Left ventricle myocardium inferior (tissue), 1 donor: ENCODE results near the gene BNIP5. TPM values are rescaled to one million over a fixed set of nuclear protein-coding genes. Genes with fewer than 3 reads are reported as not detected.

Source experiments
- DNase-seq: peaks from one replicate; pipeline ENCODE4 v3.0.0-alpha.2; 2020
- H3K27ac ChIP-seq: fragments of 200-600 bp; replicated peaks from 2 replicates; pipeline ENCODE4 v1.8.0; 2021
- H3K27me3 ChIP-seq: fragments of 200-600 bp; 2 replicates; pipeline ENCODE4 v1.8.0; 2021; ENCODE audit warnings: low read depth
- H3K36me3 ChIP-seq: fragments of 200-600 bp; 2 replicates; pipeline ENCODE4 v1.8.0; 2021
- H3K4me1 ChIP-seq: fragments of 200-600 bp; 2 replicates; pipeline ENCODE4 v1.8.0; 2021
- H3K4me3 ChIP-seq: fragments of 200-600 bp; 2 replicates; pipeline ENCODE4 v1.8.0; 2021; ENCODE audit warnings: mild to moderate bottlenecking, moderate library complexity
- H3K9me3 ChIP-seq: fragments of 200-600 bp; replicated peaks from 2 replicates; pipeline ENCODE4 v1.8.0; 2021
- intact Hi-C: fragments of 100-400 bp; cut with micrococcal nuclease; formaldehyde crosslinking; loops from one replicate; pipeline ENCODE4 v1.11.0; 2022
- total RNA-seq: library from RNA; stranded (reverse); fragmentation: NEBNext Ultra II Directional; extraction: Animal tissue kit (Norgen Biotek cat#: 25700); gene quantifications from one replicate; pipeline ENCODE4 v1.2.1, GENCODE V29; 2021
- TF ChIP-seq, protein P1 (sequence below): fragments of 200-600 bp; IDR thresholded peaks from 2 replicates; pipeline ENCODE4 v1.8.0; 2021; ENCODE audit warnings: antibody characterized with exemption, mild to moderate bottlenecking, borderline replicate concordance
- donor health status: DM: no; HTN: yes; CAD: no; lungs with severe emphysema.

BNIP5 gene
- total RNA-seq, 1 donor from 2014 or later: not detected

DNA sequence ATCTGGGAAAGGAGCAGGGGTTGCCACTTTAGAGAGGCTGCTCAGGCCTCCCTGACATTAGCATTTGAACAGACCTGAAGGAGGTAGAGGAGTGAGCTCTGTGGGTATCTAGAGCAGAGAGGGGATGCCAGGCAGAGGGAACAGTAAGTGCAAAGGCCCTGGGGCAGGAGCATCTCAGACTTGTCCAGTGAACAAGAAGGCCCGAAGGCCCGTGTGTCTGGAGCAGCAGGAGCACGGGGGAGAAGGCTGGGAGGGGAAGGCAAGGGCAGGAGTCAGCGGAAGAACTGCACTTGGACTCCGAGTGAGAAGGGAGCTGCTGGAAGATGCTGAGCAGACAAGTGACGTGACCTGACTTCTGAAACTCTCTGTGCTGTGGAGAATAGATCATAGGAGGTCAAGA, 35.4 kb upstream of the BNIP5 start:
- TF ChIP-seq, protein P1, sequence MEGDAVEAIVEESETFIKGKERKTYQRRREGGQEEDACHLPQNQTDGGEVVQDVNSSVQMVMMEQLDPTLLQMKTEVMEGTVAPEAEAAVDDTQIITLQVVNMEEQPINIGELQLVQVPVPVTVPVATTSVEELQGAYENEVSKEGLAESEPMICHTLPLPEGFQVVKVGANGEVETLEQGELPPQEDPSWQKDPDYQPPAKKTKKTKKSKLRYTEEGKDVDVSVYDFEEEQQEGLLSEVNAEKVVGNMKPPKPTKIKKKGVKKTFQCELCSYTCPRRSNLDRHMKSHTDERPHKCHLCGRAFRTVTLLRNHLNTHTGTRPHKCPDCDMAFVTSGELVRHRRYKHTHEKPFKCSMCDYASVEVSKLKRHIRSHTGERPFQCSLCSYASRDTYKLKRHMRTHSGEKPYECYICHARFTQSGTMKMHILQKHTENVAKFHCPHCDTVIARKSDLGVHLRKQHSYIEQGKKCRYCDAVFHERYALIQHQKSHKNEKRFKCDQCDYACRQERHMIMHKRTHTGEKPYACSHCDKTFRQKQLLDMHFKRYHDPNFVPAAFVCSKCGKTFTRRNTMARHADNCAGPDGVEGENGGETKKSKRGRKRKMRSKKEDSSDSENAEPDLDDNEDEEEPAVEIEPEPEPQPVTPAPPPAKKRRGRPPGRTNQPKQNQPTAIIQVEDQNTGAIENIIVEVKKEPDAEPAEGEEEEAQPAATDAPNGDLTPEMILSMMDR: no peak
- no peaks in the 10 kb centered on the region for H3K36me3 ChIP-seq
- no peaks in the 10 kb centered on the region for H3K9me3 ChIP-seq
- H3K27ac ChIP-seq: no peak overlapping the region
- H3K27me3 ChIP-seq: peaks cover 31% of the 10 kb centered on the region
- H3K4me1 ChIP-seq: no peaks in the 10 kb centered on the region
- no peak for DNase-seq
- no peak overlapping the region for H3K4me3 ChIP-seq
- intact Hi-C loops: no loop called here

DNA sequence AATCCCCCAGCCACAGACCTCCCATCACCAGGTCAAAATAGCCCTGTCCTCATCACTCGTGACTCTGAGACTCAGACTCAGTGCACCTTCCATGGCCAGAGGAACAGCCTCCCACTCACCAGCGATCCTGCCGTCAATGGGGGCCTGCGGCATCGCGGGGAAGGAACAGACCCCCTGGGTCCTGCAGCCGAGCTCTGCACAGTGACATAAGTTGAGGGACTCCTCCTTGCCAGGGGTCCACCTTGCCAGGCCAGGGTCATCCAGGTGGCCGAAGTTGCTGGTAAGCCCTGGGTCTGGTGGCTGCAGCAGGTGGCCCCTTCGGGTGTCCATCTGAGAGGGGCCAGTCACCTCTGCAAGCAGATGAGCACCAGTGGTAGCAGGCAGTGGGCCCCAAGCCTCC, 34.5 kb upstream of the BNIP5 start:
- H3K27ac ChIP-seq: no peak overlapping the region
- H3K36me3 ChIP-seq: no peaks in the 10 kb centered on the region
- TF ChIP-seq, protein P1: no peak
- H3K4me1 ChIP-seq: no peaks in the 10 kb centered on the region
- intact Hi-C loops: no loop called here
- no peak for DNase-seq
- peaks cover 31% of the 10 kb centered on the region for H3K27me3 ChIP-seq
- no peak overlapping the region for H3K4me3 ChIP-seq
- H3K9me3 ChIP-seq: no peaks in the 10 kb centered on the region

DNA sequence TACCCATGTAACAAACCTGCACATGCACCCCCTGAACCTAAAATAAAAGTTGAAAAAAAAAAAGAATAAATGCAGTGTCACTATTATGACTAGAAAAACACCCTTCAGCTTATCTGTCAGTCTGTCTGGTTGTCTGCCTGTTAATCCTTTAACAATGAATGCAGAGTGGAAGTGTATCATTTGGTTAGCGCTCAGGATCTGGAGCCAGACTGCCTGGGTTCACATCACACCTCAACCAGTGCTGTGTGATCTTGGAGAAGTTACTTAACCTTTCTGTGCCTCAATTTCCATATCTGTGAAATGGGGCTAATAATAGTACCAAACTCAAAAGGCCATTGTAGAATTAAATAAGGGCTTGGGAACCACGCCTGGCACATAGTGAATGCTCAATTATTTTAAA, 34.0 kb upstream of the BNIP5 start:
- no peaks in the 10 kb centered on the region for H3K4me1 ChIP-seq
- H3K27me3 ChIP-seq: peaks cover 31% of the 10 kb centered on the region
- no peaks in the 10 kb centered on the region for H3K36me3 ChIP-seq
- H3K4me3 ChIP-seq: no peak overlapping the region
- DNase-seq: no peak
- H3K9me3 ChIP-seq: no peaks in the 10 kb centered on the region
- intact Hi-C loops: no loop called here
- no peak overlapping the region for H3K27ac ChIP-seq
- TF ChIP-seq, protein P1: no peak

DNA sequence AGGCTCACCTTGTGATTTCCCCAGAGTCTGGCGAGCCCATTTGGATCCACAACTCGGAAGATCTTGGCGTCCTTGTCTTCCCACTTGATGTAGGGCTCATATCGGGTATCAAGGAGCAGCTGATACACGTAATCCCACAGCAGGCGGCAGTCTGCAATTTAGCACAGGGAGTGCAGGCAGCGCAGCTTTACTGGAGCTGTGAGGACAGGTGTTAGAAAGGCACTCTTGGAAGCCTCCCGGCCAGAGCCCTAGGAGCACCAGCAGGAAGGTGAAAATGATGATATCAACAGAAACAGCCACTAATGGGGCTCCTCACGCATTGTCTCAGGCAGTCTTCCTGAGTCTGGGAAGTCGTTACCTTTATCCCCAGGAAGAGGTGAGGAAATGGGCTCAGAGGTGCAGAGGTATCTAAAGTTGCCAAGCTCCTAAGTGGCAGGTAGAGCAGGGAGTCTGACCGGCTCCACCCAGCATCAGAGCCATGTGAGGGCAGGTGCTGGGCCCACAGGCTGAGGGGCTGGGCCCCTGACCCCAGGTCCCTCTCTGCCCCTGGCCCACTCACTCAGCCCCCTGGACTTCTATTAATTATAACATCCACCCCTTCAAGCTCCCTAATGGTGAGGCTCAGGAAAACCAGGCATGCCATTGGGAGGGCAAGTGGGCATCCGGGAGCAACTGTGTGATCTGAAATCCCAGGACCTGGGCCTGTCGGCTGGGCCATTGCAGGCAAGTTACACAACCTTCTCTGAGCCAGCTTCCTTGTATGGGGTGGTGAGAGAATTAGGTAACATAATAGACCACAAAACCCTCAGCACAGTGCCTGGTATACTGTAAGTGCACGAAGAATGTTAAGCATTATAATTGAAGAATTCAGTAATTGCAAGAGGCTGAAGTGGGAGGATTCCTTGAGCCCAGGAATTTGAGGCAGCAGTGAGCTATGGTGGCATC, 32.5 kb upstream of the BNIP5 start:
- Histone ChIP-seq H3K36me3 (no peaks in the 10 kb centered on the region), H3K27me3 (peaks cover 31% of the 10 kb centered on the region), H3K9me3 (no peaks in the 10 kb centered on the region), H3K4me1 (no peaks in the 10 kb centered on the region), H3K27ac (no peak overlapping the region), H3K4me3 (no peak overlapping the region)
- TF ChIP-seq, protein P1: no peak
- intact Hi-C loops: no loop called here
- DNase-seq: no peak

DNA sequence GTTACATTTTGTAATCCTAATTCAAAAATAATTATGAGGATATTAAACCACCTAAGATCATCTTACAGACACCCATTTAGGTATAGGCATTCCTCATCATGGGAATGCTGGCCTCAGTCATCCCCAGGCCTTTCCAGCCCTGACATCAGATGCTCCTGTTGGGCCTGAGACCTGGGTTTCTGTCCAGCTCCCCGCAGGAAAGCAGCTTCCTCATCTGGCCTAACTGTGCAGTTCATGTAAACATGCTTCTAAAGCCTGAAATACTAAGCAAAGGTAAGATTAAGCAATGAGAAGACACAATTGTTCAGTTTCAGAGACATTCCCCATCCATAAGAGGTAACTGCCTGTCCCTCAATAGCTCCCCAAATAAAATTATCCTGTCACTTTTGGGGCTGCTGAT, 31.7 kb upstream of the BNIP5 start:
- intact Hi-C loops: no loop called here
- Histone ChIP-seq H3K9me3 (no peaks in the 10 kb centered on the region), H3K36me3 (no peaks in the 10 kb centered on the region), H3K4me3 (no peak overlapping the region), H3K27ac (no peak overlapping the region), H3K4me1 (no peaks in the 10 kb centered on the region), H3K27me3 (peaks cover 25% of the 10 kb centered on the region)
- TF ChIP-seq, protein P1: no peak
- DNase-seq: no peak
